Hepatocyte (in vitro differentiated cells): ENCODE measurements around the gene UXT.

Source experiments
- CTCF ChIP-seq: fragments of 200-600 bp; sonication (generic); IDR thresholded peaks from 2 replicates; pipeline ENCODE4 v1.5.1; 2016; ENCODE audit warnings: antibody characterized with exemption, mild to moderate bottlenecking; ENCODE audit not compliant: poor library complexity
- EZH2 ChIP-seq: fragments of 200-600 bp; sonication (generic); IDR thresholded peaks from 2 replicates; pipeline ENCODE4 v1.6.1; 2016; ENCODE audit warnings: antibody characterized with exemption, mild to moderate bottlenecking, borderline replicate concordance

DNA sequence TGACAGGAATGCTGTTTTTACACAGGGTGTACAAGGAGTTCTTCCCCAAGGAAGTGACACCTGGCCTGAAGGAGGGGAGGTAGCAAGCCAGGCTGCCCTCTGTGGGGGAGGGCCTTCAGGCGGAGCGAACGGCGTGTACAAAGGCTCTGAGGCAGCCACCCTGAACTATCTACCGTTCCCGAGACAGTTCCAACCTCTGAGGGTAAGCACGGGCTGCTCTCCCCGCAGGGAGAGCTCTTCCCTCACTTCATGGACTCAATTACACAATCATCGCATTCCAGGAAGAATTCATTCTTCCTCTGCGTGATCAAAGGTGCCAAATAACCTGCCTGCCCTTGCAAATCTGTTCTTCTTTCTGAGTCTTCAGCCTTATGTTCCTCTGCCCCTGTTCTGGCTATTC is 13.4 kb downstream of the UXT start:
- TF ChIP-seq CTCF (no peak), EZH2 (no peak)
